ENCODE data around the gene CHST1.

Gene CHST1

GRCh38 chr11:45674481-45675190 lies 9.2 kb upstream of the CHST1 start:
- no peak for DNase-seq

GRCh38 chr11:45673441-45673840 lies 8.0 kb upstream of the CHST1 start:
- DNase-seq = no peak

- DNase-seq = no peak
Observed at GRCh38 chr11:45672593-45672992, 7.2 kb upstream of the CHST1 start.

- no peak for DNase-seq
Observed at GRCh38 chr11:45671246-45672171, 6.1 kb upstream of the CHST1 start.

GRCh38 chr11:45670386-45671135 lies 5.1 kb upstream of the CHST1 start:
- DNase-seq = no peak

- no peak for DNase-seq
Observed at GRCh38 chr11:45669956-45670355, 4.5 kb upstream of the CHST1 start.

- DNase-seq = peak; percentile 65
Observed at GRCh38 chr11:45669146-45669545, 3.7 kb upstream of the CHST1 start.

GRCh38 chr11:45667929-45668680 lies 2.7 kb upstream of the CHST1 start:
- DNase-seq = no peak

- no peak for DNase-seq
Observed at GRCh38 chr11:45666648-45667642, 1.5 kb upstream of the CHST1 start.

- no peak for DNase-seq
Observed at GRCh38 chr11:45665933-45666647, 668 bp upstream of the CHST1 start.

- DNase-seq = no peak
Observed at GRCh38 chr11:45664376-45665205, 831 bp downstream of the CHST1 start.

GRCh38 chr11:45663486-45664375 lies 1.7 kb downstream of the CHST1 start:
- no peak for DNase-seq

- peak; percentile 46 for DNase-seq
Observed at GRCh38 chr11:45662665-45663485, 2.5 kb downstream of the CHST1 start.

GRCh38 chr11:45662096-45662664 lies 3.2 kb downstream of the CHST1 start:
- no peak for DNase-seq

- no peak for DNase-seq
Observed at GRCh38 chr11:45661439-45662055, 3.9 kb downstream of the CHST1 start.

- DNase-seq = no peak
Observed at GRCh38 chr11:45660729-45661438, 4.5 kb downstream of the CHST1 start.

Data from DMS79 (cell line).